OCI-LY1 (cell line): ENCODE data around the gene NTF3.

Experiments used
- CTCF ChIP-seq: fragments of 200-600 bp; sonication (generic), shearing (Covaris generic); IDR thresholded peaks from 2 replicates; pipeline ENCODE4 v1.5.1; 2017; ENCODE audit warnings: mild to moderate bottlenecking, antibody characterized with exemption, low read length, moderate library complexity, mixed read lengths
- EZH2 ChIP-seq: fragments of 200-600 bp; sonication (generic), shearing (Covaris generic); IDR thresholded peaks from 2 replicates; pipeline ENCODE4 v1.8.0; 2017; ENCODE audit warnings: borderline replicate concordance, mixed run types, mild to moderate bottlenecking, antibody characterized with exemption, low read length, moderate library complexity, mixed read lengths

GRCh38 chr12:5459051-5459782, 27.3 kb downstream of the NTF3 start:
- TF ChIP-seq CTCF: no peak
- no peak for TF ChIP-seq EZH2
